ENCODE data around the gene TSC2.

Gene TSC2

GRCh38 chr16:2061526-2061925 lies 13.7 kb downstream of the TSC2 start:
- no peak for TF ChIP-seq JUND (IDR thresholded peaks at IDR 0.05; ENCODE audit: low read depth)
- in situ Hi-C loops (cut with HindIII; ENCODE audit: low pct_unique_long_range_greater_than_20kb, low sequenced_read_pairs) = no loop called here
- no peak for DNase-seq (ENCODE audit: low read depth in 1 of 2, low spot score in 1 of 2)

GRCh38 chr16:2062801-2063200 lies 15.0 kb downstream of the TSC2 start:
- no peak for TF ChIP-seq JUND (IDR thresholded peaks at IDR 0.05; ENCODE audit: low read depth)
- DNase-seq (ENCODE audit: low read depth in 1 of 2, low spot score in 1 of 2) = no peak
- in situ Hi-C loops (cut with HindIII; ENCODE audit: low pct_unique_long_range_greater_than_20kb, low sequenced_read_pairs) = no loop called here

GRCh38 chr16:2063861-2064260 lies 16.1 kb downstream of the TSC2 start:
- DNase-seq (ENCODE audit: low read depth in 1 of 2, low spot score in 1 of 2) = no peak
- in situ Hi-C loops (cut with HindIII; ENCODE audit: low pct_unique_long_range_greater_than_20kb, low sequenced_read_pairs) = no loop called here
- no peak for TF ChIP-seq JUND (IDR thresholded peaks at IDR 0.05; ENCODE audit: low read depth)

- no peak for TF ChIP-seq JUND (IDR thresholded peaks at IDR 0.05; ENCODE audit: low read depth)
- in situ Hi-C loops (cut with HindIII; ENCODE audit: low pct_unique_long_range_greater_than_20kb, low sequenced_read_pairs) = no loop called here
These were observed 16.7 kb downstream of the TSC2 start for GRCh38 chr16:2064368-2064945.

GRCh38 chr16:2066139-2066538 lies 18.4 kb downstream of the TSC2 start:
- no peak for TF ChIP-seq JUND (IDR thresholded peaks at IDR 0.05; ENCODE audit: low read depth)
- in situ Hi-C loops (cut with HindIII; ENCODE audit: low pct_unique_long_range_greater_than_20kb, low sequenced_read_pairs) = no loop called here

More at GRCh38 chr16:2064368-2064945, 16.7 kb downstream of the TSC2 start:
- DNase-seq (ENCODE audit: low read depth in 1 of 2, low spot score in 1 of 2) = no peak

GRCh38 chr16:2070576-2071453 lies 23.0 kb downstream of the TSC2 start:
- no peak for TF ChIP-seq JUND (IDR thresholded peaks at IDR 0.05; ENCODE audit: low read depth)
- in situ Hi-C loops (cut with HindIII; ENCODE audit: low pct_unique_long_range_greater_than_20kb, low sequenced_read_pairs) = no loop called here
- DNase-seq (ENCODE audit: low read depth in 1 of 2, low spot score in 1 of 2) = no peak

More at GRCh38 chr16:2066139-2066538, 18.4 kb downstream of the TSC2 start:
- no peak for DNase-seq (ENCODE audit: low read depth in 1 of 2, low spot score in 1 of 2)

- TF ChIP-seq JUND (IDR thresholded peaks at IDR 0.05; ENCODE audit: low read depth) = no peak
- in situ Hi-C loops (cut with HindIII; ENCODE audit: low pct_unique_long_range_greater_than_20kb, low sequenced_read_pairs) = no loop called here
- DNase-seq (ENCODE audit: low read depth in 1 of 2, low spot score in 1 of 2) = no peak
These were observed 23.8 kb downstream of the TSC2 start for GRCh38 chr16:2071454-2072202.

GRCh38 chr16:2072926-2073325 lies 25.1 kb downstream of the TSC2 start:
- no peak for DNase-seq (ENCODE audit: low read depth in 1 of 2, low spot score in 1 of 2)
- in situ Hi-C loops (cut with HindIII; ENCODE audit: low pct_unique_long_range_greater_than_20kb, low sequenced_read_pairs) = no loop called here
- no peak for TF ChIP-seq JUND (IDR thresholded peaks at IDR 0.05; ENCODE audit: low read depth)

GRCh38 chr16:2074071-2074470 lies 26.3 kb downstream of the TSC2 start:
- DNase-seq (ENCODE audit: low read depth in 1 of 2, low spot score in 1 of 2) = no peak
- in situ Hi-C loops (cut with HindIII; ENCODE audit: low pct_unique_long_range_greater_than_20kb, low sequenced_read_pairs) = no loop called here
- TF ChIP-seq JUND (IDR thresholded peaks at IDR 0.05; ENCODE audit: low read depth) = no peak

GRCh38 chr16:2075631-2076030 lies 27.8 kb downstream of the TSC2 start:
- no peak for DNase-seq (ENCODE audit: low read depth in 1 of 2, low spot score in 1 of 2)
- in situ Hi-C loops (cut with HindIII; ENCODE audit: low pct_unique_long_range_greater_than_20kb, low sequenced_read_pairs) = no loop called here

GRCh38 chr16:2076072-2076865 lies 28.5 kb downstream of the TSC2 start:
- DNase-seq (ENCODE audit: low read depth in 1 of 2, low spot score in 1 of 2) = no peak
- TF ChIP-seq JUND (IDR thresholded peaks at IDR 0.05; ENCODE audit: low read depth) = no peak
- in situ Hi-C loops (cut with HindIII; ENCODE audit: low pct_unique_long_range_greater_than_20kb, low sequenced_read_pairs) = no loop called here

More at GRCh38 chr16:2075631-2076030, 27.8 kb downstream of the TSC2 start:
- TF ChIP-seq JUND (IDR thresholded peaks at IDR 0.05; ENCODE audit: low read depth) = no peak

- no peak for TF ChIP-seq JUND (IDR thresholded peaks at IDR 0.05; ENCODE audit: low read depth)
- no peak for DNase-seq (ENCODE audit: low read depth in 1 of 2, low spot score in 1 of 2)
- in situ Hi-C loops (cut with HindIII; ENCODE audit: low pct_unique_long_range_greater_than_20kb, low sequenced_read_pairs) = no loop called here
These were observed 29.2 kb downstream of the TSC2 start for GRCh38 chr16:2077016-2077415.

Measured in T47D (cell line).